ENCODE measurements around the gene PCYT1B. TPM values are rescaled to one million over a fixed set of nuclear protein-coding genes. Genes with fewer than 3 reads are reported as not detected.
"Not testable (repeated sequence)": the region's sequence is repeated elsewhere in the genome, so short reads cannot be mapped to it uniquely, and the experiment has no call there.

PCYT1B gene
- total RNA-seq, 2 donors from 2014 or later = 2.4 to 6.4 TPM

- Histone ChIP-seq H3K36me3 (no peaks in the 10 kb centered on the region), H3K27ac (no peak overlapping the region), H3K27me3 (no peaks in the 10 kb centered on the region), H3K4me1 (no peaks in the 10 kb centered on the region), H3K9me3 (no peaks in the 10 kb centered on the region), H3K4me3 (no peak overlapping the region)
- TF ChIP-seq, protein P1, sequence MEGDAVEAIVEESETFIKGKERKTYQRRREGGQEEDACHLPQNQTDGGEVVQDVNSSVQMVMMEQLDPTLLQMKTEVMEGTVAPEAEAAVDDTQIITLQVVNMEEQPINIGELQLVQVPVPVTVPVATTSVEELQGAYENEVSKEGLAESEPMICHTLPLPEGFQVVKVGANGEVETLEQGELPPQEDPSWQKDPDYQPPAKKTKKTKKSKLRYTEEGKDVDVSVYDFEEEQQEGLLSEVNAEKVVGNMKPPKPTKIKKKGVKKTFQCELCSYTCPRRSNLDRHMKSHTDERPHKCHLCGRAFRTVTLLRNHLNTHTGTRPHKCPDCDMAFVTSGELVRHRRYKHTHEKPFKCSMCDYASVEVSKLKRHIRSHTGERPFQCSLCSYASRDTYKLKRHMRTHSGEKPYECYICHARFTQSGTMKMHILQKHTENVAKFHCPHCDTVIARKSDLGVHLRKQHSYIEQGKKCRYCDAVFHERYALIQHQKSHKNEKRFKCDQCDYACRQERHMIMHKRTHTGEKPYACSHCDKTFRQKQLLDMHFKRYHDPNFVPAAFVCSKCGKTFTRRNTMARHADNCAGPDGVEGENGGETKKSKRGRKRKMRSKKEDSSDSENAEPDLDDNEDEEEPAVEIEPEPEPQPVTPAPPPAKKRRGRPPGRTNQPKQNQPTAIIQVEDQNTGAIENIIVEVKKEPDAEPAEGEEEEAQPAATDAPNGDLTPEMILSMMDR (IDR thresholded peaks at IDR 0.05) = no peak
- DNase-seq (ENCODE audit: low spot score) = no peak
Observed at GRCh38 chrX:24643116-24643515, 4.0 kb downstream of the PCYT1B start.

GRCh38 chrX:24629701-24630100, 17.4 kb downstream of the PCYT1B start:
- H3K4me3 ChIP-seq = no peak overlapping the region
- no peaks in the 10 kb centered on the region for H3K4me1 ChIP-seq
- no peaks in the 10 kb centered on the region for H3K27me3 ChIP-seq
- no peak overlapping the region for H3K27ac ChIP-seq
- no peak for DNase-seq (ENCODE audit: low spot score)
- no peaks in the 10 kb centered on the region for H3K36me3 ChIP-seq
- TF ChIP-seq, protein P1 (IDR thresholded peaks at IDR 0.05) = no peak
- no peaks in the 10 kb centered on the region for H3K9me3 ChIP-seq

- Histone ChIP-seq H3K4me1 (no peaks in the 10 kb centered on the region), H3K27me3 (no peaks in the 10 kb centered on the region), H3K9me3 (no peaks in the 10 kb centered on the region), H3K27ac (no peak overlapping the region), H3K36me3 (no peaks in the 10 kb centered on the region), H3K4me3 (no peak overlapping the region)
- DNase-seq (ENCODE audit: low spot score) = no peak
- TF ChIP-seq, protein P1 (IDR thresholded peaks at IDR 0.05) = no peak
Observed at GRCh38 chrX:24619647-24620046, 27.5 kb downstream of the PCYT1B start.

- H3K4me1 ChIP-seq = no peaks in the 10 kb centered on the region
- H3K36me3 ChIP-seq = no peaks in the 10 kb centered on the region
- TF ChIP-seq, protein P1 (IDR thresholded peaks at IDR 0.05) = no peak
- H3K27me3 ChIP-seq = no peaks in the 10 kb centered on the region
- no peaks in the 10 kb centered on the region for H3K9me3 ChIP-seq
- no peak overlapping the region for H3K4me3 ChIP-seq
- no peak overlapping the region for H3K27ac ChIP-seq
- no peak for DNase-seq (ENCODE audit: low spot score)
Observed at GRCh38 chrX:24610516-24610915, 36.6 kb downstream of the PCYT1B start.

- H3K4me1 ChIP-seq = no peaks in the 10 kb centered on the region
- no peak overlapping the region for H3K27ac ChIP-seq
- TF ChIP-seq, protein P1 (IDR thresholded peaks at IDR 0.05) = no peak
- no peak overlapping the region for H3K4me3 ChIP-seq
- no peaks in the 10 kb centered on the region for H3K36me3 ChIP-seq
- DNase-seq (ENCODE audit: low spot score) = no peak
- no peaks in the 10 kb centered on the region for H3K9me3 ChIP-seq
- H3K27me3 ChIP-seq = no peaks in the 10 kb centered on the region
Observed at GRCh38 chrX:24607616-24608015, 39.5 kb downstream of the PCYT1B start.

DNA sequence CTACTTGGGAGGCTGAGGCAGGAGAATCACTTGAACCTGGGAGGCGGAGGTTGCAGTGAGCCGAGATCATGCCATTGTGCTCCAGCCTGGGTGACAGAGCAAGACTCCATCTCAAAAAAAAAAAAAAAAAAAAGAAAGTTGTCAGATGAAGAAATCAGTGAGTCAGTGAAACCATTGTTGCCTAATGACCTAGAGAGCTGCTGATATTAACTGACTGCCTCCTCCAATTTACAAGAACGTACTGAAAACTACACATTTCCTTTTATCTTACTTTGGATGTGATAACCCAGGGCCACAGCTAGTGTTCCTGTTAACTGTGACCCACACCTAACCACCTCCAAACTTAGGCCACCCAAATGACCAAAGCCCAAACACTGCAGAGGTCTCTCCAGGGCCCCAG, 41.2 kb downstream of the PCYT1B start:
- not testable (repeated sequence) for H3K9me3 ChIP-seq; DNase-seq (ENCODE audit: low spot score); H3K4me3 ChIP-seq

More for the DNA sequence above, 41.2 kb downstream of the PCYT1B start:
- H3K4me1 ChIP-seq, H3K27me3 ChIP-seq, H3K36me3 ChIP-seq, H3K27ac ChIP-seq: not testable (repeated sequence)

Measured in right atrium auricular region (tissue), 2 donors.